Naive thymus-derived CD4-positive, alpha-beta T cell (primary cell): Measurements from ENCODE around the gene DDN. TPM values are rescaled to one million over a fixed set of nuclear protein-coding genes. Genes with fewer than 3 reads are reported as not detected.
A peak's percentile ranks its signal among the peaks of the same experiment; 100 is the strongest.

ENCODE experiments used
- ATAC-seq: fragments of 150-1000 bp; cut with Tn5 transposase; 2 replicates; pipeline ENCODE4 v1.10.0; 2021; ENCODE audit warnings: mild to moderate bottlenecking, moderate library complexity
- CTCF ChIA-PET: fragments of 350-600 bp; sonication (Branson Sonifier 250); formaldehyde crosslinking; loops from one replicate; lab custom pipeline; 2021; ENCODE audit warnings: antibody characterized with exemption; lab: Charles Lee
- POLR2A ChIA-PET: fragments of 350-600 bp; sonication (Branson Sonifier 250); formaldehyde crosslinking; loops from one replicate; lab custom pipeline; 2021; ENCODE audit warnings: antibody characterized with exemption, inconsistent platforms; lab: Charles Lee
- DNase-seq, 9 donors: peaks; one replicate each; pipeline versions ENCODE4 v3.0.0 to v3.0.0-alpha.2; 2020 to 2022; ENCODE audit warnings: mixed read lengths in 1 of 9
- H3K27ac ChIP-seq: one replicate; pipeline ENCODE4 v1.7.0; 2013; ENCODE audit warnings: mild to moderate bottlenecking, low read depth, low read length, moderate library complexity
- H3K27me3 ChIP-seq, 2 donors: one replicate each; pipeline ENCODE4 v1.7.0; 2013; ENCODE audit warnings: low read length in 2 of 2, mild to moderate bottlenecking in 2 of 2, moderate library complexity in 2 of 2; ENCODE audit not compliant: control insufficient read depth in 2 of 2, insufficient read depth in 2 of 2
- H3K36me3 ChIP-seq, 3 experiments: 1 replicate in 2 of 3; 2 replicates in 1 of 3; pipeline ENCODE4 v1.7.0; 2013; ENCODE audit warnings: low read length in 3 of 3, mild to moderate bottlenecking in 3 of 3, moderate library complexity in 1 of 3; ENCODE audit not compliant: insufficient read depth in 3 of 3, control insufficient read depth in 2 of 3
- H3K4me1 ChIP-seq, 2 donors: one replicate each; pipeline ENCODE4 v1.7.0; 2013; ENCODE audit warnings: low read length in 2 of 2, mild to moderate bottlenecking in 2 of 2, moderate library complexity in 1 of 2; ENCODE audit not compliant: control insufficient read depth in 2 of 2, insufficient read depth in 2 of 2
- H3K4me3 ChIP-seq: 2 replicates; pipeline ENCODE4 v1.7.0; 2013; ENCODE audit warnings: mild to moderate bottlenecking, low read length
- H3K9me3 ChIP-seq, 3 experiments: 1 replicate in 2 of 3; 2 replicates in 1 of 3; pipeline ENCODE4 v1.7.0; 2013; ENCODE audit warnings: low read length in 3 of 3; ENCODE audit not compliant: control insufficient read depth in 2 of 3
- H3K27ac Mint-ChIP-seq, 9 donors: one replicate each; pipeline ENCODE4 v1.8.0; 2020 to 2022; ENCODE audit warnings: mixed read lengths in 9 of 9, mild to moderate bottlenecking in 8 of 9, moderate library complexity in 5 of 9, inconsistent platforms in 2 of 9
- H3K27me3 Mint-ChIP-seq, 5 donors: one replicate each; pipeline ENCODE4 v1.8.0; 2021 to 2022; ENCODE audit warnings: mixed read lengths in 5 of 5, mild to moderate bottlenecking in 1 of 5
- H3K36me3 Mint-ChIP-seq, 5 donors: one replicate each; pipeline ENCODE4 v1.8.0; 2020 to 2022; ENCODE audit warnings: mixed read lengths in 5 of 5, mild to moderate bottlenecking in 3 of 5, inconsistent platforms in 1 of 5
- H3K4me1 Mint-ChIP-seq, 7 donors: one replicate each; pipeline ENCODE4 v1.8.0; 2020 to 2022; ENCODE audit warnings: mixed read lengths in 7 of 7, mild to moderate bottlenecking in 3 of 7, inconsistent platforms in 1 of 7
- H3K4me3 Mint-ChIP-seq, 10 donors: one replicate each; pipeline ENCODE4 v1.8.0; 2020 to 2022; ENCODE audit warnings: mild to moderate bottlenecking in 10 of 10, mixed read lengths in 10 of 10, moderate library complexity in 6 of 10, inconsistent platforms in 2 of 10
- H3K9me3 Mint-ChIP-seq, 11 donors: one replicate each; pipeline ENCODE4 v1.8.0; 2020 to 2022; ENCODE audit warnings: mixed read lengths in 11 of 11, mild to moderate bottlenecking in 4 of 11, inconsistent platforms in 1 of 11, moderate library complexity in 1 of 11
- intact Hi-C, 2 donors: fragments of 100-400 bp; cut with micrococcal nuclease; formaldehyde crosslinking; loops; one replicate each; pipeline ENCODE4 v1.15.1; 2023
- polyA plus RNA-seq, 2 donors: library from polyadenylated mRNA; unstranded; fragments of 300-500 nt; fragmentation: Illumina TruSeq; gene quantifications; one replicate each; pipeline ENCODE4 v1.2.3, GENCODE V29; 2021
- total RNA-seq, 6 experiments: library from RNA in 5 of 6; stranded (reverse) in 5 of 6; gene quantifications; 1 replicate in 5 of 6; 2 replicates in 1 of 6; pipeline ENCODE4 v1.2.3 and lab custom pipeline; 2021 to 2026

DDN gene
- total and polyA plus RNA-seq, 7 experiments from 2014 or later = 0.19 to 0.71 (median 0.27) TPM; not detected in 4

DNA sequence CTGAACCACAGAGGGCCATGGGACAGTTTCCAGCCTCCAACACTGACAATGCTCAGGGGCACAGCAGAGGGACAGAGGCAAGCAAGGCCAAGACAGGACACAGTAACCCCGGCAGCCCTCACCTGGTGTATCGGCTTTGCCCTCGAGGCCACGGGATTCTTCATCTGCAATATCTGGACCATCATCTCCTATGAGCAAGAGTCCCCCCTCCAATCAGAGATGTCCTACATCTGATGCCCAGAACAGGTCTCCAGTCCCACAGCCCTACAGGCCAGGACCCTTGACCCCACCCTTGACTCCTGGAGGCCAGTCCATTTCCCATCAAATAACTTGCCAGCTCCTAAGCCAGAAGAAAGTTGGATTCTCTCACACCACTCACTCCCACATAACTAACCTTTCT lies 44.1 kb upstream of the DDN start:
- DNase-seq = no peak
- Mint-ChIP-seq H3K4me3 (no peak overlapping the region), H3K27me3 (no peaks in the 10 kb centered on the region), H3K9me3 (no peaks in the 10 kb centered on the region), H3K36me3 (peaks cover 11 to 51% (median 20%) of the 10 kb centered on the region in 5 donors), H3K4me1 (peaks cover 0 to 10% (median 4%) of the 10 kb centered on the region in 7 donors), H3K27ac (peak overlapping the region in 4 of 9 donors; percentile 17 to 81 (median 70))
- Histone ChIP-seq H3K36me3 (peaks cover 51 to 100% (median 51%) of the 10 kb centered on the region in 3 experiments), H3K27me3 (no peaks in the 10 kb centered on the region), H3K27ac (no peak overlapping the region), H3K4me3 (no peak overlapping the region), H3K9me3 (no peaks in the 10 kb centered on the region), H3K4me1 (peaks cover 0 to 9% of the 10 kb centered on the region in 2 donors)
- CTCF ChIA-PET = interaction anchor here (0.7 to 2.1 kb wide), 6 partner anchors 10 to 46 kb away, joined by 4 to 7 read pairs (median 5); no protein-coding TSS in a partner anchor
- no peak for ATAC-seq
- intact Hi-C loops = no loop called here
- POLR2A ChIA-PET = interaction anchor here (1.3 kb wide), 1 partner anchor 46 kb away, joined by 4 read pairs; no protein-coding TSS in a partner anchor

- no peak overlapping the region for H3K27ac Mint-ChIP-seq
- H3K9me3 Mint-ChIP-seq = no peaks in the 10 kb centered on the region
- Histone ChIP-seq H3K27me3 (no peaks in the 10 kb centered on the region), H3K4me1 (peaks cover 0 to 9% of the 10 kb centered on the region in 2 donors), H3K4me3 (no peak overlapping the region), H3K9me3 (no peaks in the 10 kb centered on the region), H3K36me3 (peaks cover 47 to 100% (median 50%) of the 10 kb centered on the region in 3 experiments), H3K27ac (no peak overlapping the region)
- DNase-seq (no peak), ATAC-seq (no peak)
- no peaks in the 10 kb centered on the region for H3K27me3 Mint-ChIP-seq
- CTCF ChIA-PET = interaction anchor here (0.5 to 1.1 kb wide), 3 partner anchors 45 to 289 kb away, joined by 3 to 4 read pairs (median 3); no protein-coding TSS in a partner anchor
- peaks cover 6 to 47% (median 15%) of the 10 kb centered on the region in 5 donors for H3K36me3 Mint-ChIP-seq
- intact Hi-C loops = no loop called here
- no peak overlapping the region for H3K4me3 Mint-ChIP-seq
- POLR2A ChIA-PET = no interaction called here
- peaks cover 0 to 10% (median 4%) of the 10 kb centered on the region in 7 donors for H3K4me1 Mint-ChIP-seq
These were observed 42.8 kb upstream of the DDN start for GRCh38 chr12:49041881-49042484.

- no peak overlapping the region for H3K27ac Mint-ChIP-seq
- no peak overlapping the region for H3K4me3 Mint-ChIP-seq
- peaks cover 0 to 10% (median 4%) of the 10 kb centered on the region in 7 donors for H3K4me1 Mint-ChIP-seq
- H3K9me3 Mint-ChIP-seq = no peaks in the 10 kb centered on the region
- H3K36me3 Mint-ChIP-seq = peaks cover 3 to 51% (median 16%) of the 10 kb centered on the region in 5 donors
- Histone ChIP-seq H3K27me3 (no peaks in the 10 kb centered on the region), H3K36me3 (peaks cover 47 to 98% (median 52%) of the 10 kb centered on the region in 3 experiments), H3K9me3 (no peaks in the 10 kb centered on the region), H3K27ac (no peak overlapping the region), H3K4me3 (no peak overlapping the region), H3K4me1 (peaks cover 0 to 9% of the 10 kb centered on the region in 2 donors)
- ATAC-seq (no peak), DNase-seq (no peak)
- H3K27me3 Mint-ChIP-seq = no peaks in the 10 kb centered on the region
- ChIA-PET CTCF (interaction anchor here (1.1 kb wide), 2 partner anchors 44 to 207 kb away, joined by 3 read pairs; no protein-coding TSS in a partner anchor), POLR2A (no interaction called here)
- intact Hi-C loops = no loop called here
These were observed 42.1 kb upstream of the DDN start for GRCh38 chr12:49041036-49041880.

DNA sequence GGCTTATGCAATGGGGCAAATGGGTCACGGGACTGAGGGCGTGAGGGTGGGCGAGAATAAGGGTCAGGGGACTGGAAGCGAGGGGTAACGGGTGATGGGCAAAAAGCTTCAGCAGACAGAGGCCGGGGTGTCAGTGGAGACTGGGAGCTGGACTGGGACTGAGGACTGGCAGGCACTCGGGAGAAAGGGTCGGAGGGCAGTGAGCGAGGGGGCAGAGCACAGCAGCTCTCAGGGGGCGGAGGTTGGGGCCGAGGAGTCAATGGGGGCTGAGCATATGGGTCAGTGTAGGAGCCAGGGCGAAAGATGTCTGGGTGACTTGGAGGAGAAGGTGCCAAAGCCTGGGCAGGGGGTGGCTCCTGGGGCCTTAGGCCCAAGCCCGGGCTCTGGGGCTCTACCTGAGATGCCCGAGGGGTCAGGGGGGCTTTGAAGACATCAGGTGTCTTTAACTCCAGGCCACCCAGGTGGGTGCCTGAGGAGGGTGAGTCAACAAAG lies 41.2 kb upstream of the DDN start:
- intact Hi-C loops = no loop called here
- H3K9me3 Mint-ChIP-seq = no peaks in the 10 kb centered on the region
- Histone ChIP-seq H3K36me3 (peaks cover 46 to 94% (median 47%) of the 10 kb centered on the region in 3 experiments), H3K4me1 (peaks cover 0 to 9% of the 10 kb centered on the region in 2 donors), H3K27me3 (no peaks in the 10 kb centered on the region), H3K9me3 (no peaks in the 10 kb centered on the region), H3K4me3 (no peak overlapping the region), H3K27ac (no peak overlapping the region)
- ATAC-seq = no peak
- POLR2A ChIA-PET = no interaction called here
- CTCF ChIA-PET = no interaction called here
- no peaks in the 10 kb centered on the region for H3K27me3 Mint-ChIP-seq
- peaks cover 0 to 10% (median 4%) of the 10 kb centered on the region in 7 donors for H3K4me1 Mint-ChIP-seq
- H3K27ac Mint-ChIP-seq = peak overlapping the region in 1 of 9 donors; percentile 76
- DNase-seq = no peak
- no peak overlapping the region for H3K4me3 Mint-ChIP-seq
- H3K36me3 Mint-ChIP-seq = peaks cover 3 to 44% (median 16%) of the 10 kb centered on the region in 5 donors

DNA sequence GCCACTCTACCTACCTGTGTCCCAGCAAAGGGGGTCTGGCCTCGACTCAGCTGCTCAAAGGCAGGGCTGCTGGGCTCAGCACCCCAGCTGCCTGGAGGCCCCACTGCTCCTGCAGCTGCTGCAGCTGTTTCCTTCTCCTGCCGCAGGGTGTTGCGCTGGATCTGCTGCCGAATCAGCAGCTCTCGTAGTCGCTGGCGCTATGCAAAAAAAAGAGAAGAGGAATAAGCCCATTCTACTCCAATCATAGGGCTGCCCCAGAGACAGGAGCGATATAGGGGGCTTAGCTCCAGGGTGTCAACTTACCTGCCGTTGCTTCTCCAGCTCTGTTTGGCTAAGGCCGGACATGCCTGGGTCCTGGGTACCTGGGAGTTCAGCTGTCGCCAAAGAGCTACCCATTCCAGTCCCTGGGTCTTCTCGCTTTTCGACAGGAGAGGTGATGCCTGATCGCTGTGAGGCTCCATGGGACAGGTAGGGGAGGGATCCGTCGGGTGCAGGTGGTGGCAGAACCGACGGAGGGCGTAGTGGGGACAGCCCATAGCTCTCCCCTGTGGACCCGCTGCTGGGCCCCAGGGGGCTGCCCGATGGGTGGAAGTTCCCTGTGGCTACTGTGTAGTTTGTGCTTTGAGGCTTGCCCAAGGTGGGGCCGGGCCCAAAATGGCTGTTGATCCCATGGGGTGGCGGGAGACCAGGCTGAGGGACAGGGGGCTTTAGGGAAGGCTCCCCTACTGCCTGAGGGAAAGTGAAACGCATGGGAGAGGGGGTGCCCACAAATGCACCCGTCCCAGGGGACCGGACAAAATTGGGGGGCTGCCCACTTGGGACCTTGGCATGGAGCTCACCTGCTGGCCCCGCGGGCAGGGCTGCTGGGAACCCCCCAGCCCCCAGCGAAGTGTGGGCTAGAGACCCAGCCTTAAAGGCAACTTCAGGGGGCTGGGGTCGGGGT lies 40.5 kb upstream of the DDN start:
- ChIA-PET POLR2A (no interaction called here), CTCF (no interaction called here)
- no peaks in the 10 kb centered on the region for H3K9me3 ChIP-seq
- no peak overlapping the region for H3K4me3 ChIP-seq
- Mint-ChIP-seq H3K27ac (peak overlapping the region in 1 of 9 donors; percentile 86), H3K36me3 (peaks cover 1 to 39% (median 16%) of the 10 kb centered on the region in 5 donors), H3K4me3 (no peak overlapping the region), H3K9me3 (no peaks in the 10 kb centered on the region), H3K4me1 (peaks cover 0 to 9% (median 4%) of the 10 kb centered on the region in 7 donors), H3K27me3 (no peaks in the 10 kb centered on the region)
- DNase-seq = no peak
- peaks cover 40 to 94% (median 43%) of the 10 kb centered on the region in 3 experiments for H3K36me3 ChIP-seq
- no peak for ATAC-seq
- H3K27me3 ChIP-seq = no peaks in the 10 kb centered on the region
- H3K4me1 ChIP-seq = peaks cover 0 to 6% of the 10 kb centered on the region in 2 donors
- intact Hi-C loops = no loop called here
- H3K27ac ChIP-seq = no peak overlapping the region
